ENCODE measurements around the gene ZXDC.

- no peak for TF ChIP-seq CTCF (IDR thresholded peaks at IDR 0.05)
- TF ChIP-seq POLR2A (IDR thresholded peaks at IDR 0.05): no peak
- TF ChIP-seq POLR2AphosphoS5 (IDR thresholded peaks at IDR 0.05): no peak
- no peak for TF ChIP-seq EP300 (IDR thresholded peaks at IDR 0.05)
Observed at GRCh38 chr3:126521122-126521891, 45.6 kb upstream of the ZXDC start.

Data from gastroesophageal sphincter (tissue), 3 donors.